ENCODE results near the gene DHRS7B.

- TF ChIP-seq REST (IDR thresholded peaks at IDR 0.05; ENCODE audit: borderline replicate concordance in 1 of 2, low read depth in 1 of 2, low read length in 2 of 2) = no peak
- no peak for TF ChIP-seq MZF1 (CRISPR knock-in tag; IDR thresholded peaks at IDR 0.05; ENCODE audit: borderline replicate concordance)
Measured at GRCh38 chr17:21211825-21212479, 85.2 kb downstream of the DHRS7B start.
